Activated naive CD4-positive, alpha-beta T cell treated with anti-CD3 and anti-CD28 coated beads for 36 hours (primary cell): Measurements from ENCODE around the gene ZBTB7B. TPM values are rescaled to one million over a fixed set of nuclear protein-coding genes. Genes with fewer than 3 reads are reported as not detected.
A peak's percentile ranks its signal among the peaks of the same experiment; 100 is the strongest.

Source experiments
- CTCF ChIA-PET: fragments of 350-600 bp; sonication (Branson Sonifier 250); formaldehyde crosslinking; loops from one replicate; lab custom pipeline; 2021; ENCODE audit warnings: antibody characterized with exemption; lab: Charles Lee
- DNase-seq: peaks from one replicate; pipeline ENCODE4 v3.0.0-alpha.2; 2020
- H3K27ac Mint-ChIP-seq: one replicate; pipeline ENCODE4 v1.8.0; 2021; ENCODE audit warnings: mild to moderate bottlenecking, mixed read lengths
- H3K27me3 Mint-ChIP-seq: one replicate; pipeline ENCODE4 v1.8.0; 2021; ENCODE audit warnings: low read depth, mixed read lengths
- H3K36me3 Mint-ChIP-seq: one replicate; pipeline ENCODE4 v1.8.0; 2021; ENCODE audit warnings: low read depth, mixed read lengths
- H3K4me1 Mint-ChIP-seq: one replicate; pipeline ENCODE4 v1.8.0; 2021; ENCODE audit warnings: low read depth, mixed read lengths
- H3K4me3 Mint-ChIP-seq: one replicate; pipeline ENCODE4 v1.8.0; 2021; ENCODE audit warnings: mild to moderate bottlenecking, moderate library complexity, mixed read lengths
- H3K9me3 Mint-ChIP-seq: one replicate; pipeline ENCODE4 v1.8.0; 2021; ENCODE audit warnings: mixed read lengths
- intact Hi-C: fragments of 100-400 bp; cut with micrococcal nuclease; formaldehyde crosslinking; loops from one replicate; pipeline ENCODE4 v1.15.1; 2023
- total RNA-seq, 2 experiments: library from RNA; stranded (reverse); gene quantifications; one replicate each; pipeline ENCODE4 v1.2.3, GENCODE V29; 2021

Gene ZBTB7B
- total RNA-seq, 2 experiments from 2014 or later, result 90.6 to 101 TPM

GRCh38 chr1:155037851-155038441 lies 35.3 kb downstream of the ZBTB7B start:
- intact Hi-C loops, result no loop called here
- Mint-ChIP-seq H3K9me3 (no peaks in the 10 kb centered on the region), H3K4me3 (no peak overlapping the region), H3K4me1 (no peaks in the 10 kb centered on the region), H3K27ac (no peak overlapping the region), H3K27me3 (no peaks in the 10 kb centered on the region), H3K36me3 (no peaks in the 10 kb centered on the region)
- no peak for DNase-seq
- CTCF ChIA-PET, result interaction anchor here (1.4 to 1.5 kb wide), 2 partner anchors 16 to 53 kb away, joined by 3 to 5 read pairs; no protein-coding TSS in a partner anchor

DNA sequence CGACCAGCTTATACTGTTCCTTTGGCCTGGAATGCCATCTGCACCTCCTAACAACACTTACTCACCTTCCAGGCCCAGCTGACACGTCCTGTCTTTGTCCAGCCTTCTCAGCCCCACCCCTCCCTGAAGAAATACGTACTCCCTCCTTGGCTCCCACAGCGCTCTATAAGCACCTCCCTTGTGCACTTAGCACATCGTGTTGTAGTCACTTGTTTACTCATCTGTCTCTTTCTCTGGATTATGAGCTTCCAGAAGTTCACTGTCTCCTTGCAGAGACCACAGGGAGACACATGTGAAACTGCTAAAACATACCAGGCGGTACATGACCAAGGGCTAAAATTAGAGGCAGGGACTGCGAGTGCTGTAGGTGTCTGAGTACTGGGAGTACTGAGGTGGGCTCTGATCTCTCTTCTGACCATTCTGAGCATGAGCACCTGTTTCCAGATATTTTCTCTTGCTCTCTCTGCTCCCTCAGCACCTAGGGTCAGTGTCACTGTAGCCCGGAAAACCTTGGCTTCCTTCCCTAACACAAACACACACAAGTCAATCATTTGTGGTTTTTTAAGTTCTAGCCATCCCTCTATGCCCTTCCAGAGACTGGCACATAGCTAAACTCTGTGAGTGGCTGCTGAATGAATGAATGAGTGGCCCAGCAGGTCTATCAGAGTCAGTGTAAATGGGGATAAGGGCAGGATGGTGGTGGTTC lies 36.2 kb downstream of the ZBTB7B start:
- H3K4me1 Mint-ChIP-seq, result no peaks in the 10 kb centered on the region
- no peaks in the 10 kb centered on the region for H3K27me3 Mint-ChIP-seq
- no peaks in the 10 kb centered on the region for H3K36me3 Mint-ChIP-seq
- H3K27ac Mint-ChIP-seq, result no peak overlapping the region
- no peak for DNase-seq
- intact Hi-C loops, result no loop called here
- H3K4me3 Mint-ChIP-seq, result no peak overlapping the region
- H3K9me3 Mint-ChIP-seq, result no peaks in the 10 kb centered on the region
- CTCF ChIA-PET, result interaction anchor here (0.9 to 1.5 kb wide), 4 partner anchors 16 to 130 kb away, joined by 3 to 5 read pairs (median 3); no protein-coding TSS in a partner anchor

DNA sequence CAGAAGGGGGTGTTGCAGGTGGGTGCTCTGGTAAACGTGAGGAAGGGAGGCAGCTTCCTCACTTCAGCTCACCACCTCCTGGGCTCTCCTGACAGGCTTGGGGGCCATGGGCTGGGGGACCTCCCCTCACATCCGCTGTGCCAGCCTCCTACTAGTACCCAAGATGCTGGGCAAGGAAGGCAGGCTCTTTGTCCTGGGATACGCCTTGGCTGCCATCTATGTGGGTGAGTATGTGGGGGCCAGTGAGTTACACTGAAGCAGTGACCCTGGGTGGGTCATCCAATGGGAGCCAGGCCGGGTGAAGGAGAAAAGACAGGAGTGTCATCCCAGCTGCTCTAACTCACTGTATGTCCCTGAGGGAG lies 36.7 kb downstream of the ZBTB7B start:
- Mint-ChIP-seq H3K4me3 (no peak overlapping the region), H3K27me3 (no peaks in the 10 kb centered on the region), H3K9me3 (no peaks in the 10 kb centered on the region), H3K4me1 (no peaks in the 10 kb centered on the region), H3K27ac (no peak overlapping the region), H3K36me3 (no peaks in the 10 kb centered on the region)
- DNase-seq, result no peak
- intact Hi-C loops, result no loop called here
- CTCF ChIA-PET, result interaction anchor here (0.9 to 3.0 kb wide), 4 partner anchors 12 to 130 kb away, joined by 3 to 14 read pairs (median 3); partner anchors contain the start of gene ADAM15

DNA sequence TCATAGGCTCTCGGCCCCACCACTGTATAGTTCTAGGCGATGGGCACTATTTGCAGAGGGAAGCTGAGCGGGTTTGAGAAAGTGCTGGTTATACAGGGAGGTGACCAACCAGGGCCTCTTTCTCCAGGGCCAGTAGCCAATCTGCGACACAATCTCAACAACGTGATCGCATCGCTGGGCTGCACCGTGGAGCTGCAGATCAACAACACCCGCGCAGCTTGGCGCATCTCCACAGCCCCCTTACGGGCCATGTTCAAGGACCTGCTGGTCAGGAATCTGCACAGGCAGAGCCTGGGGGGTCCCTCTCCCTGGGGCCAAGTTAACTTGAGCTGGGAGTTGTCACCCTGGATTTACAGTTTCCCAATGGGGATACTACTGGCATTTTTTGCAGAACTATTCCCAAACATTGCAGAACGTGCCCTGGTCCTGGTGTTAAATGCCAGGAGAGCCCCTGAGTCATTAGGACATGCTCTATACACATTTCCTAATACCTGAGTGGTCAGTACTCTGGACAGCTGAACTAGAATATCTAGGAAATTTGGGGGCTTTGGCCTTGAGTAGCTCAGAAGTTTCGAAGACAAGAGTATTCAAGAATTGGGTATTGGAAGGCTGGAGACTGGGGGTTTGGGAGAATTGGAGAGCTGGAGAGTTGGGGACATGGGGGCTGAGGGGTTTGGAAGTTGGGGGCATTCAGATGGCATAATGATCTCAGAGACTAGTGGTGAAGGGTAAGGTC lies 37.9 kb downstream of the ZBTB7B start:
- Mint-ChIP-seq H3K9me3 (no peaks in the 10 kb centered on the region), H3K27me3 (no peaks in the 10 kb centered on the region), H3K4me3 (no peak overlapping the region), H3K27ac (no peak overlapping the region), H3K36me3 (no peaks in the 10 kb centered on the region), H3K4me1 (peaks cover 11% of the 10 kb centered on the region)
- intact Hi-C loops, result no loop called here
- no peak for DNase-seq
- CTCF ChIA-PET, result interaction anchor here (0.5 to 3.0 kb wide), 7 partner anchors 10 to 584 kb away, joined by 3 to 14 read pairs (median 4); partner anchors contain the start of gene ADAM15

- CTCF ChIA-PET, result interaction anchor here (0.8 to 11.4 kb wide), 4 partner anchors 20 to 106 kb away, joined by 3 to 197 read pairs (median 12); partner anchors contain the start of genes EFNA4 and LENEP
- H3K4me3 Mint-ChIP-seq, result no peak overlapping the region
- intact Hi-C loops, result no loop called here
- peaks cover 13% of the 10 kb centered on the region for H3K4me1 Mint-ChIP-seq
- H3K27me3 Mint-ChIP-seq, result no peaks in the 10 kb centered on the region
- H3K27ac Mint-ChIP-seq, result no peak overlapping the region
- DNase-seq, result no peak
- H3K36me3 Mint-ChIP-seq, result no peaks in the 10 kb centered on the region
- H3K9me3 Mint-ChIP-seq, result no peaks in the 10 kb centered on the region
These were observed 40.2 kb downstream of the ZBTB7B start for GRCh38 chr1:155042789-155043188.

DNA sequence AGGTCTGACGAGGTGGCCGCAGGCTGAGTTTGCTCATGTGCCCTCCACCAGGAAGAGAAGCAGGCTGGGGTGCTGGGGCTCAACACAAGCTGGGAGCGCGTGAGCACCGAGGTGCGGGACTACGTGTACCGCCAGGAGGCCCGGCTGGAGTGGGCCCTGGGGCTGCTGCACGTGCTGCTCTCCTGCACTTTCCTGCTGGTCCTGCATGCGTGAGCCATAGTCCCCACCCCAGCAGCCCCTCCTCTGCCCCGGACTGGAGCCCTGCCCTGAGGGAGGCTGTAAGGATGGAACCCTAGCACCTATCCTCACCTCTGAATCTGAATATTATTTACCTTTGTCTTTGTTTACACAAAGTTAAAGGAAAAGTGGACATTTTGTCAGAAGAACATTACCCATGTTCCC lies 40.7 kb downstream of the ZBTB7B start:
- no peaks in the 10 kb centered on the region for H3K9me3 Mint-ChIP-seq
- intact Hi-C loops, result no loop called here
- peaks cover 13% of the 10 kb centered on the region for H3K4me1 Mint-ChIP-seq
- DNase-seq, result no peak
- H3K36me3 Mint-ChIP-seq, result no peaks in the 10 kb centered on the region
- H3K27ac Mint-ChIP-seq, result no peak overlapping the region
- H3K4me3 Mint-ChIP-seq, result no peak overlapping the region
- H3K27me3 Mint-ChIP-seq, result no peaks in the 10 kb centered on the region
- CTCF ChIA-PET, result interaction anchor here (0.8 to 11.4 kb wide), 9 partner anchors 11 to 129 kb away, joined by 3 to 197 read pairs (median 7); partner anchors contain the start of genes EFNA4, KRTCAP2 and LENEP

DNA sequence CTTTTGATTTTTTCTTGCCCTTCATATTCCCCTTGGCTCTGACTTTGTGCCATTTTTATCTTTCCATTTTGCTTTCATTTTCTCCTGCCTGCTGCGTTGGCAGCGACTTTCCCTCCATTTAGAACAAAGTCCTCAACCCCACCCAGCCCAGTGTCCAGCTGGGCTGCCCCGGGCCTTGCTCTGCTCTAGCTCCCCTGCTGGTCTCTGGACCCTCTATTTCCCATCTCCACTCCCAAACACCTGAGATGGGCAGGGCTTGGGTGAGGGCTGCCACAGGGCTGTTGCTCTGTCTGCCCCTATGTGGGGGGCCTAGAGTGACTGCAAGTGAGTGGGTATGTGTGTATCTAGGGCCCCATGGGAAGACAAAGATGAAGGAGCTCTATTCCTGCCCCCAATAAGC lies 41.2 kb downstream of the ZBTB7B start:
- intact Hi-C loops, result no loop called here
- H3K4me1 Mint-ChIP-seq, result peaks cover 13% of the 10 kb centered on the region
- DNase-seq, result no peak
- no peak overlapping the region for H3K27ac Mint-ChIP-seq
- CTCF ChIA-PET, result interaction anchor here (0.8 to 11.4 kb wide), 18 partner anchors 10 to 129 kb away, joined by 3 to 197 read pairs (median 6); partner anchors contain the start of genes EFNA4, KRTCAP2 and LENEP
- H3K4me3 Mint-ChIP-seq, result no peak overlapping the region
- no peaks in the 10 kb centered on the region for H3K9me3 Mint-ChIP-seq
- H3K27me3 Mint-ChIP-seq, result no peaks in the 10 kb centered on the region
- H3K36me3 Mint-ChIP-seq, result no peaks in the 10 kb centered on the region

- Mint-ChIP-seq H3K4me3 (no peak overlapping the region), H3K27ac (no peak overlapping the region), H3K27me3 (no peaks in the 10 kb centered on the region), H3K36me3 (no peaks in the 10 kb centered on the region), H3K4me1 (peaks cover 13% of the 10 kb centered on the region), H3K9me3 (no peaks in the 10 kb centered on the region)
- no peak for DNase-seq
- CTCF ChIA-PET, result interaction anchor here (0.9 to 11.4 kb wide), 19 partner anchors 9 to 128 kb away, joined by 3 to 197 read pairs (median 5); partner anchors contain the start of genes EFNA4 and KRTCAP2
- intact Hi-C loops, result no loop called here
These were observed 41.8 kb downstream of the ZBTB7B start for GRCh38 chr1:155044365-155044764.

- H3K27ac Mint-ChIP-seq, result no peak overlapping the region
- CTCF ChIA-PET, result interaction anchor here (0.6 to 11.4 kb wide), 21 partner anchors 9 to 641 kb away, joined by 3 to 197 read pairs (median 4); partner anchors contain the start of genes EFNA4 and KRTCAP2
- no peaks in the 10 kb centered on the region for H3K27me3 Mint-ChIP-seq
- peak; percentile 79 for DNase-seq
- no peaks in the 10 kb centered on the region for H3K9me3 Mint-ChIP-seq
- H3K36me3 Mint-ChIP-seq, result no peaks in the 10 kb centered on the region
- H3K4me3 Mint-ChIP-seq, result no peak overlapping the region
- H3K4me1 Mint-ChIP-seq, result peaks cover 19% of the 10 kb centered on the region
- intact Hi-C loops, result loop anchor here (1.0 kb wide), 2 partner anchors 16 to 39 kb away; no protein-coding TSS in a partner anchor
These were observed 42.4 kb downstream of the ZBTB7B start for GRCh38 chr1:155044812-155045657.

- Mint-ChIP-seq H3K27ac (no peak overlapping the region), H3K4me1 (peaks cover 36% of the 10 kb centered on the region), H3K27me3 (no peaks in the 10 kb centered on the region), H3K4me3 (no peak overlapping the region), H3K9me3 (no peaks in the 10 kb centered on the region), H3K36me3 (no peaks in the 10 kb centered on the region)
- intact Hi-C loops, result no loop called here
- CTCF ChIA-PET, result interaction anchor here (0.6 to 11.4 kb wide), 5 partner anchors 14 to 1074 kb away, joined by 3 to 197 read pairs (median 4); partner anchors contain the start of gene EFNA4
- DNase-seq, result no peak
These were observed 46.1 kb downstream of the ZBTB7B start for GRCh38 chr1:155048449-155049334.
